Endothelial cell of umbilical vein (primary cell): ENCODE data around the gene SEC11A. TPM values are rescaled to one million over a fixed set of nuclear protein-coding genes. Genes with fewer than 3 reads are reported as not detected.

Source experiments
- BruUV-seq: library from RNA; stranded (reverse); fragments of 400-500 nt; replicated peaks from 2 replicates; lab custom pipeline; 2021; lab: Mats Ljungman, UMichigan
- CTCF ChIA-PET: fragments of 300-600, 350-600 bp; sonication (Branson Sonifier 250); formaldehyde crosslinking; loops from one replicate; lab custom pipeline; 2021; ENCODE audit warnings: antibody characterized with exemption, inconsistent platforms; lab: Charles Lee
- POLR2A ChIA-PET: fragments of 300-600, 350-600 bp; sonication (Branson Sonifier 250); formaldehyde crosslinking; loops from one replicate; lab custom pipeline; 2021; ENCODE audit warnings: antibody characterized with exemption, inconsistent platforms; lab: Charles Lee
- DNase-seq: peaks from one replicate; pipeline ENCODE4 v3.0.0-alpha.2; 2011; ENCODE audit warnings: low read depth, low spot score
- FAIRE-seq: peaks from 2 replicates; lab custom pipeline; 2011; peaks lifted over from hg19 to GRCh38; lab: Jason Lieb, UNC
- H2AFZ ChIP-seq: 2 replicates; pipeline ENCODE4 v1.6.0; 2012; ENCODE audit warnings: low read depth, low read length, control low read depth, inconsistent platforms
- H3K27ac ChIP-seq: 2 replicates; pipeline ENCODE4 v1.5.1; 2011; ENCODE audit warnings: low read depth, mild to moderate bottlenecking, control low read depth, low read length, moderate library complexity; ENCODE audit not compliant: insufficient read depth
- H3K27me3 ChIP-seq, 2 experiments: 2 replicates each; pipeline versions ENCODE4 v1.6.0 to v1.6.1; 2011; ENCODE audit warnings: low read length in 2 of 2, mixed read lengths in 1 of 2; ENCODE audit not compliant: control insufficient read depth in 2 of 2, insufficient read depth in 2 of 2
- H3K36me3 ChIP-seq, 2 experiments: 2 replicates in 1 of 2; 3 replicates in 1 of 2; pipeline ENCODE4 v1.5.1; 2011; ENCODE audit warnings: low read length in 2 of 2, mild to moderate bottlenecking in 1 of 2, moderate library complexity in 1 of 2; ENCODE audit not compliant: control insufficient read depth in 2 of 2, insufficient read depth in 2 of 2; ENCODE audit errors: extremely low read depth in 1 of 2
- H3K4me1 ChIP-seq: 3 replicates; pipeline ENCODE4 v1.5.1; 2011; ENCODE audit warnings: mild to moderate bottlenecking, low read length; ENCODE audit not compliant: control insufficient read depth, insufficient read depth; ENCODE audit errors: extremely low read depth
- H3K4me2 ChIP-seq: 2 replicates; pipeline ENCODE4 v1.6.1; 2011; ENCODE audit warnings: low read length, control low read depth, mixed read lengths; ENCODE audit not compliant: insufficient read depth
- H3K4me3 ChIP-seq, 3 experiments: fragments of 200-600 bp in 1 of 3; sonication (generic), shearing (Covaris generic) in 1 of 3; replicated peaks in 1 of 3; 2 replicates each; pipeline ENCODE4 v1.5.1; 2011 to 2016; ENCODE audit warnings: control low read depth in 3 of 3, low read length in 3 of 3, mild to moderate bottlenecking in 2 of 3, inconsistent platforms in 1 of 3, low read depth in 1 of 3, moderate library complexity in 1 of 3; ENCODE audit not compliant: insufficient read depth in 1 of 3
- H3K79me2 ChIP-seq: 2 replicates; pipeline ENCODE4 v1.6.0; 2012; ENCODE audit warnings: low read length, inconsistent platforms; ENCODE audit not compliant: control insufficient read depth, insufficient read depth
- H3K9ac ChIP-seq: replicated peaks from 2 replicates; pipeline ENCODE3; 2011; ENCODE audit warnings: low read length, control low read depth; ENCODE audit not compliant: insufficient read depth; ENCODE audit errors: extremely low read depth
- H3K9me1 ChIP-seq: replicated peaks from 3 replicates; pipeline ENCODE4 v1.6.0; 2011; ENCODE audit warnings: mild to moderate bottlenecking, low read length; ENCODE audit not compliant: control insufficient read depth, insufficient read depth; ENCODE audit errors: extremely low read depth
- H3K9me3 ChIP-seq: replicated peaks from 2 replicates; pipeline ENCODE4 v1.5.1; 2012; ENCODE audit warnings: low read length, inconsistent platforms; ENCODE audit not compliant: control insufficient read depth, insufficient read depth
- H4K20me1 ChIP-seq: replicated peaks from 2 replicates; pipeline ENCODE3; 2011; ENCODE audit warnings: mild to moderate bottlenecking, low read length; ENCODE audit not compliant: control insufficient read depth, insufficient read depth; ENCODE audit errors: extremely low read depth
- CTCF ChIP-seq, 2 donors: IDR thresholded peaks; 1 replicate in 1 of 2; 2 replicates in 1 of 2; pipeline ENCODE4 v1.5.1; 2011; ENCODE audit warnings: low read length in 2 of 2, mild to moderate bottlenecking in 2 of 2, moderate library complexity in 2 of 2, control low read depth in 1 of 2, inconsistent platforms in 1 of 2, low read depth in 1 of 2; ENCODE audit not compliant: insufficient read depth in 1 of 2; ENCODE audit errors: extremely low read depth in 1 of 2
- FOS ChIP-seq: IDR thresholded peaks from 2 replicates; pipeline ENCODE4 v1.6.1; 2011; ENCODE audit warnings: mild to moderate bottlenecking, low read length, moderate library complexity, borderline replicate concordance; ENCODE audit not compliant: insufficient read depth
- JUN ChIP-seq: IDR thresholded peaks from 2 replicates; pipeline ENCODE4 v1.6.1; 2011; ENCODE audit warnings: borderline replicate concordance, low read depth; ENCODE audit not compliant: insufficient read length, insufficient read depth
- POLR2AphosphoS5 ChIP-seq: IDR thresholded peaks from 2 replicates; pipeline ENCODE4 v1.6.1; 2012; ENCODE audit warnings: low read depth, mild to moderate bottlenecking, control low read depth, low read length, moderate library complexity; ENCODE audit not compliant: insufficient read depth
- dilution Hi-C: fragments of 300-500 bp; cut with MboI; formaldehyde crosslinking; loops from one replicate; pipeline ENCODE4 v1.15.0; 2019; ENCODE audit warnings: low sequenced_read_pairs; ENCODE audit not compliant: extremely low pct_ligation_motif_present
- intact Hi-C: fragments of 100-400 bp; cut with micrococcal nuclease; formaldehyde crosslinking; loops from one replicate; pipeline ENCODE4 v1.10.0; 2022
- polyA plus RNA-seq, 4 experiments: library from polyadenylated mRNA; depleted of rRNA in 3 of 4; stranded (reverse) in 3 of 4; unstranded in 1 of 4; fragments of >200 nt; gene quantifications; 2 replicates each; pipeline versions ENCODE4 v1.2.1 to v1.2.3, GENCODE V29; 2011 to 2012; ENCODE audit warnings: missing spikeins in 1 of 4
- total RNA-seq: library from RNA; stranded (reverse); gene quantifications from 2 replicates; pipeline ENCODE4 v1.2.3, GENCODE V29; 2021

SEC11A gene
- total and polyA plus RNA-seq, 2 donors (not counting 3 experiments of a cell fraction or from before 2014, with no cell fraction given) = 189 to 204 TPM

- TF ChIP-seq CTCF (IDR thresholded peaks at IDR 0.05; ENCODE audit: extremely low read depth in 1 of 2, insufficient read depth in 1 of 2, low read depth in 1 of 2, low read length in 2 of 2) (peak in 1 of 2 donors; percentile 14), JUN (no peak), POLR2AphosphoS5 (no peak), FOS (no peak)
- H3K9me3 ChIP-seq = no peaks in the 10 kb centered on the region
- ChIA-PET POLR2A (interaction anchor here (1.0 kb wide), 1 partner anchor 31 kb away, joined by 4 read pairs; the partner anchor contains the start of gene SEC11A), CTCF (interaction anchor here (0.6 to 1.7 kb wide), 8 partner anchors 12 to 180 kb away, joined by 3 to 6 read pairs (median 4); partner anchors contain the start of genes NMB, SEC11A and WDR73)
- H3K9ac ChIP-seq = peak overlapping the region; percentile 70
- peaks cover 4% of the 10 kb centered on the region for H4K20me1 ChIP-seq
- no peaks in the 10 kb centered on the region for H3K36me3 ChIP-seq
- H3K4me1 ChIP-seq = peaks cover 28% of the 10 kb centered on the region
- H3K27ac ChIP-seq = peak overlapping the region; percentile 64
- H3K27me3 ChIP-seq = no peaks in the 10 kb centered on the region
- no TSS peak for BruUV-seq
- peak overlapping the region; percentile 3 to 62 (median 29) for H3K4me3 ChIP-seq
- no peak for FAIRE-seq
- H3K9me1 ChIP-seq = no peaks in the 10 kb centered on the region
- peak overlapping the region; percentile 36 for H2AFZ ChIP-seq
- DNase-seq = peak; percentile 79
- dilution Hi-C loops = no loop called here
- intact Hi-C loops = loop anchor here (1.0 to 2.0 kb wide), 5 partner anchors 17 to 93 kb away; partner anchors contain the start of genes ALPK3, NMB, SEC11A and WDR73
- H3K79me2 ChIP-seq = peaks cover 38% of the 10 kb centered on the region
- H3K4me2 ChIP-seq = peak overlapping the region; percentile 59
These were observed 31.7 kb upstream of the SEC11A start for GRCh38 chr15:84747416-84748273.
